Fibroblast of skin of abdomen (primary cell): ENCODE data around the gene USP44.
A peak's percentile ranks its signal among the peaks of the same experiment; 100 is the strongest.
"Not testable (repeated sequence)": the region's sequence is repeated elsewhere in the genome, so short reads cannot be mapped to it uniquely, and the experiment has no call there.

Experiments used
- DNase-seq: peaks from one replicate; pipeline ENCODE4 v3.0.0-alpha.2; 2013

Gene USP44

GRCh38 chr12:95506707-95507523 is 44.4 kb downstream of the USP44 start:
- DNase-seq = peak; percentile 14

GRCh38 chr12:95505039-95505438 is 46.2 kb downstream of the USP44 start:
- DNase-seq = no peak

- DNase-seq = no peak
Observed at GRCh38 chr12:95504140-95504539, 47.1 kb downstream of the USP44 start.

GRCh38 chr12:95499772-95500171 is 51.5 kb downstream of the USP44 start:
- DNase-seq = no peak

- DNase-seq = no peak
Observed at GRCh38 chr12:95498968-95499367, 52.3 kb downstream of the USP44 start.

GRCh38 chr12:95497031-95497430 is 54.2 kb downstream of the USP44 start:
- no peak for DNase-seq

- no peak for DNase-seq
Observed at GRCh38 chr12:95495433-95495832, 55.8 kb downstream of the USP44 start.

GRCh38 chr12:95494888-95495287 is 56.4 kb downstream of the USP44 start:
- DNase-seq = no peak

- DNase-seq = no peak
Observed at GRCh38 chr12:95492462-95492861, 58.8 kb downstream of the USP44 start.

- DNase-seq = no peak
Observed at GRCh38 chr12:95487024-95487423, 64.3 kb downstream of the USP44 start.

GRCh38 chr12:95484524-95484923 is 66.8 kb downstream of the USP44 start:
- DNase-seq = peak; percentile 9

- not testable (repeated sequence) for DNase-seq
Observed at GRCh38 chr12:95482564-95482963, 68.7 kb downstream of the USP44 start.

- no peak for DNase-seq
Observed at GRCh38 chr12:95481888-95482287, 69.4 kb downstream of the USP44 start.

GRCh38 chr12:95481072-95481471 is 70.2 kb downstream of the USP44 start:
- DNase-seq = no peak

- DNase-seq = peak; percentile 41
Observed at GRCh38 chr12:95480230-95480629, 71.0 kb downstream of the USP44 start.

- peak; percentile 5 for DNase-seq
Observed at GRCh38 chr12:95474660-95474958, 76.7 kb downstream of the USP44 start.

- peak; percentile 97 for DNase-seq
Observed at GRCh38 chr12:95473884-95474659, 77.2 kb downstream of the USP44 start, which contains the start of gene METAP2. METAP2 (plus strand) TSS chr12:95474152; CDS start chr12:95474180, 28 bp downstream.

- peak; percentile 30 for DNase-seq
Observed at GRCh38 chr12:95473231-95473883, 77.9 kb downstream of the USP44 start.

- DNase-seq = no peak
Observed at GRCh38 chr12:95470300-95470699, 81.0 kb downstream of the USP44 start.
